Ovary (tissue), 9 donors: Measurements from ENCODE around the gene ARFIP2. TPM values are rescaled to one million over a fixed set of nuclear protein-coding genes. Genes with fewer than 3 reads are reported as not detected.

Source experiments
- DNase-seq, 5 donors: peaks; one replicate each; pipeline ENCODE4 v3.0.0-alpha.2; 2019 to 2020
- H3K27ac ChIP-seq, 2 donors: fragments of 200-600 bp; one replicate each; pipeline versions ENCODE4 v1.5.1 to v1.8.0; 2019 to 2022
- H3K27me3 ChIP-seq: fragments of 200-600 bp; one replicate; pipeline ENCODE4 v1.8.0; 2022
- H3K36me3 ChIP-seq: fragments of 200-600 bp; sonication (generic); one replicate; pipeline ENCODE4 v1.5.1; 2019
- H3K4me1 ChIP-seq: one replicate; pipeline ENCODE4 v1.8.1; 2013; ENCODE audit warnings: mild to moderate bottlenecking, moderate library complexity; ENCODE audit not compliant: insufficient read depth
- H3K4me3 ChIP-seq: fragments of 200-600 bp; sonication (generic); one replicate; pipeline ENCODE4 v1.5.1; 2017
- H3K9me3 ChIP-seq, 2 donors: fragments of 200-600 bp in 1 of 2; sonication (generic) in 1 of 2; one replicate each; pipeline versions ENCODE4 v1.5.1 to v1.8.1; 2013 to 2019; ENCODE audit warnings: mild to moderate bottlenecking in 1 of 2, moderate library complexity in 1 of 2
- CTCF ChIP-seq, 3 donors: fragments of 450-650 bp in 2 of 3; fragments of 200-600 bp in 1 of 3; IDR thresholded peaks; one replicate each; pipeline versions ENCODE4 v1.5.1 to v1.8.0; 2016 to 2022; ENCODE audit warnings: antibody characterized with exemption in 3 of 3, mild to moderate bottlenecking in 1 of 3
- EP300 ChIP-seq: sonication (generic); formaldehyde crosslinking; IDR thresholded peaks from one replicate; pipeline ENCODE4 v1.6.1; 2017; ENCODE audit warnings: antibody characterized with exemption
- POLR2A ChIP-seq: fragments of 450-650 bp; IDR thresholded peaks from one replicate; pipeline ENCODE4 v1.6.1; 2017; ENCODE audit warnings: antibody characterized with exemption, mild to moderate bottlenecking, moderate library complexity
- WGBS, 3 donors: extraction: QIAGEN DNeasy Blood & Tissue Kit in 1 of 3; methylation state at CpG; one replicate each; pipeline versions ENCODE4 v1.1.5 to v1.1.7; 2013 to 2017; 5-methylcytosine and 5-hydroxymethylcytosine counted together
- intact Hi-C, 4 donors: fragments of 100-400 bp; cut with DNase I; formaldehyde crosslinking; loops; one replicate each; pipeline versions ENCODE4 v1.11.0 to v1.15.1; 2022 to 2023
- polyA plus RNA-seq, 2 donors: library from polyadenylated mRNA; stranded (reverse); fragments of 200-250 nt in 1 of 2; fragments of 350-450 nt in 1 of 2; fragmentation: Illumina TruSeq in 1 of 2; extraction: RNeasy Lipid Tissue Mini Kit (QIAGEN cat#74804) in 1 of 2; gene quantifications; one replicate each; pipeline ENCODE4 v1.2.3, GENCODE V29; 2013 to 2014
- total RNA-seq, 7 donors: library from RNA; depleted of rRNA in 2 of 7; stranded (reverse); fragments of >200 nt in 2 of 7; fragmentation: NEBNext Ultra II Directional in 3 of 7; extraction: Animal tissue kit (Norgen Biotek cat#: 25700) in 3 of 7; gene quantifications; one replicate each; pipeline versions ENCODE4 v1.1.0 to v1.2.4, GENCODE V29; 2016 to 2023
- donor health status: DM: no; HTN: no; CAD: no; lungs with moderate emphysema.
- donor health status: DM: no; HTN: no; CAD: no.
- donor health status: Bipolar disorder and iron deficiency.
- donor health status: DM: yes; HTN: yes; CAD: no.
- donor health status: DM: no; HTN: no; CAD: no.
- donor health status: DM: yes; HTN: yes; CAD: no.

ARFIP2 gene
- total and polyA plus RNA-seq, 9 donors: 35.8 to 70.4 (median 48.2) TPM

GRCh38 chr11:6486938-6487337, 5.8 kb upstream of the ARFIP2 start:
- WGBS, 3 donors: 83 to 93% (median 89%) methylated on average over 1 of the region's 1 CpG
- Histone ChIP-seq H3K27me3 (no peaks in the 10 kb centered on the region), H3K27ac (no peak overlapping the region), H3K9me3 (no peaks in the 10 kb centered on the region), H3K4me1 (peaks cover 4% of the 10 kb centered on the region), H3K36me3 (no peaks in the 10 kb centered on the region), H3K4me3 (no peak overlapping the region)
- no peak for DNase-seq
- intact Hi-C loops: no loop called here
- TF ChIP-seq EP300 (no peak), CTCF (IDR thresholded peaks at IDR 0.05) (no peak), POLR2A (no peak)

GRCh38 chr11:6486256-6486655, 5.1 kb upstream of the ARFIP2 start:
- 71 to 86% (median 83%) methylated on average over 3 of the region's 3 CpGs for WGBS, 3 donors

GRCh38 chr11:6485661-6486060, 4.5 kb upstream of the ARFIP2 start:
- H3K27me3 ChIP-seq: no peaks in the 10 kb centered on the region
- intact Hi-C loops: no loop called here
- H3K27ac ChIP-seq: no peak overlapping the region
- DNase-seq: no peak
- peaks cover 5% of the 10 kb centered on the region for H3K4me1 ChIP-seq
- H3K36me3 ChIP-seq: no peaks in the 10 kb centered on the region
- 43 to 76% (median 74%) methylated on average over 3 of the region's 3 CpGs for whole genome bisulfite sequencing, 3 donors
- TF ChIP-seq POLR2A (no peak), EP300 (no peak), CTCF (IDR thresholded peaks at IDR 0.05) (no peak)
- no peaks in the 10 kb centered on the region for H3K9me3 ChIP-seq
- no peak overlapping the region for H3K4me3 ChIP-seq

More at GRCh38 chr11:6486256-6486655, 5.1 kb upstream of the ARFIP2 start:
- Histone ChIP-seq H3K27me3 (no peaks in the 10 kb centered on the region), H3K36me3 (no peaks in the 10 kb centered on the region), H3K4me1 (peaks cover 5% of the 10 kb centered on the region), H3K27ac (no peak overlapping the region), H3K9me3 (no peaks in the 10 kb centered on the region), H3K4me3 (no peak overlapping the region)
- TF ChIP-seq EP300: no peak
- TF ChIP-seq CTCF (IDR thresholded peaks at IDR 0.05): no peak
- TF ChIP-seq POLR2A: no peak
- DNase-seq: no peak
- intact Hi-C loops: no loop called here

GRCh38 chr11:6483015-6483414, 1.9 kb upstream of the ARFIP2 start:
- DNase-seq: no peak
- Histone ChIP-seq H3K27me3 (no peaks in the 10 kb centered on the region), H3K4me3 (no peak overlapping the region), H3K9me3 (no peaks in the 10 kb centered on the region), H3K36me3 (no peaks in the 10 kb centered on the region), H3K4me1 (peaks cover 9% of the 10 kb centered on the region), H3K27ac (no peak overlapping the region)
- WGBS, 3 donors: 83 to 87% (median 84%) methylated on average over 6 of the region's 6 CpGs
- intact Hi-C loops: loop anchor here in 1 of 4 donors (5.0 kb wide), 1 partner anchor 134 kb away; the partner anchor contains the start of gene TPP1
- no peak for TF ChIP-seq POLR2A
- TF ChIP-seq EP300: no peak
- no peak for TF ChIP-seq CTCF (IDR thresholded peaks at IDR 0.05)
